Endometrial microvascular endothelial cells (primary cell): ENCODE measurements around the gene OGFRL1. TPM values are rescaled to one million over a fixed set of nuclear protein-coding genes. Genes with fewer than 3 reads are reported as not detected.
"Not testable (repeated sequence)": the region's sequence is repeated elsewhere in the genome, so short reads cannot be mapped to it uniquely, and the experiment has no call there.

Experiments used
- in situ Hi-C: cut with HindIII; loops from 2 replicates; pipeline ENCODE4 v1.10.0; 2017; ENCODE audit warnings: low sequenced_read_pairs, low pct_unique_long_range_greater_than_20kb; ENCODE audit errors: inconsistent ontology term
- total RNA-seq: library from RNA; depleted of rRNA; stranded (reverse); fragments of >200 nt; gene quantifications from one replicate; pipeline ENCODE4 v1.2.3, GENCODE V29; 2015; ENCODE audit errors: inconsistent ontology term

OGFRL1 gene
- total RNA-seq = 32.1 TPM

DNA sequence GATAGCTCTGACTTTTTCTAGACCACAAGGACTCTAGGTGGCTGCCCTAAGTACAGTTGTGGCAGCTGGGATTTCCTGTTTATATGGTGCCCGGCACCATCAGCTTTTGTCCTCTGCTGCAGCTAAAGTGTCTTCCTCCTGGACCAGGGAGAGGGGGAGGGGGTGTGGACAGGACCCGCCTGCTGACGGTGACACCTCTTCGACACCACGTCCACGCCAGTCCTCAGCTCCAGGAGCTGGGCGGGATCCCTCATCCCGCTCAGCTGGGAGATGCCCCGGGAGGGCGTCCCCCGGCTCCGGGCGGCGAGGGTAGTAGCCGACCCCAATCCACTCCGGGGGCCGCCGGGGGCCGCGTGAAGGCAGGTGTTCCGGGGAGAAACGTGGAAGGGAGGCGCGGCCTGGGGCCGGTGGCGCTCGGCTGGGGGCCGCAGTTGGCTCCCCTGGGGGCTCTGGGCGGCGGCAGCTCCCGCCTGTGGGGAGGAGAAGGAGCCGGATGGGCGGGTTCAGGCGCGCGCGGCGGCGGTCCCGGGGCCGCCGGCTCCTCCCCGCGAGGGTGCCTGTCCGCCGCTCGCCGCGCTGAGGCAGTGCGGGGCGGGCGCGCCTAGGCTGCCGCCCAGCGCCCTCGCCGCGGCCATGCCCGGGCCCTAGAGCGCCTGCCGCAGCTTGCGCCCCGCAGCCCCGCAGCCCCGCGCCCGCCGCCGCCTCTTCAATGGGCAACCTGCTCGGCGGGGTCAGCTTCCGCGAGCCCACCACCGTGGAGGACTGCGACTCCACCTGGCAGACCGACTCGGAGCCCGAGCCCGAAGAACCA lies at the start of gene OGFRL1:
Gene OGFRL1, plus strand, starts transcription at position 584 of the 811 bp plus-strand sequence. Its CDS starts 126 bp downstream, at position 710.
- in situ Hi-C loops = no loop called here

- in situ Hi-C loops = no loop called here
Observed at GRCh38 chr6:71239694-71240093, 48.9 kb upstream of the OGFRL1 start.

GRCh38 chr6:71245265-71246049 lies 43.2 kb upstream of the OGFRL1 start:
- in situ Hi-C loops = no loop called here

GRCh38 chr6:71246596-71246995 lies 42.0 kb upstream of the OGFRL1 start:
- in situ Hi-C loops = no loop called here

DNA sequence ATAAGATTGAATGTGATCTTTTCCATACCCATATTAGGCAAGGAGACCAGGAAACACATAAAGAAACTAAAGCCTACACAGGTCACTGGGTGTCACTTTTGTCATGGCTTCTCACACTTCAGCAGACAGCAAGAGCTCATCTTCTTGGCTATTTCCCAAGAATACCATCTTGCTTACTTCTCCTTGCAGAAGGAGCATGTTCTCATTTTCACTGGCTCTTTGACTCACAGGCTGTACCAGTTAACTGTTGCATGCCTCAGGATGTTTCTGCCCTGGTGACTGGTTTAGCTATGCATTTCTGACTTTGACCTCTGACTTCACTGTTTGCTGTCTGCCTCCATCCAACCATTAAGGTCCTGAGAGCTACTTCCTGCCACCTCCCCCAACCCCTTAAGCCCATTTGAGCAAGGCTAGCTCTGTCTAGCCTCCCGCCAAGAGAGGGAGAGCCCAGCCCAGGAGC lies 40.3 kb upstream of the OGFRL1 start:
- in situ Hi-C loops = no loop called here

DNA sequence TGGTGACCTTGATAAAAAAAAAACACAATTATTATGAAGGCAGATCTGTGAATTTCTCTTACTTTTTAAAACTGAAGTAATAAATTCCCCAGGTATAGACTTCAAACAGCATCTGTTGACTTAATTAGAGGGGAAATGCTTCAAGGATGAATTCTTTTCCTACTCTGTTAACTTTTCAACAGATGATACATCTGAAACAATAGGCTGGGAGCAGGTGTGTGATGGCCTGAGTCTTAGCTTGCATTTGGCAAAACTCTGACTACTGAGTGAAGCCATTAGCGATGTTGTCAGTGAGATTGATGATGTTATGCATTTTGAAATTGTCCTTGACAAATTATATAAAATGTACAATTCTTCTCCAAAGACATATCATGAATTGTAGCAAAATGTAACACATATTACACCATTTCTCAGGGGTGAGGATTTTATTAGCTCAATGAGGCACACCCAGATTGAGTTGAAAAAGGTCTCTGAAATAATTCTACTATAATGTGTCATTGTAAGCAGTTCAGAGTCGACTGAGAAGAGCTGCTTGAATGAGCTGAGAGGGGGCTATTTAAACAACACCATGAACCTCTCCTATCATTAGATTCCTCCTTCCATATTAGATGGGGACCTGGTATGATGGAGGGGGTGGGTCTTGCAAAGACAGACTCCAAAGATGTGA lies 39.6 kb upstream of the OGFRL1 start:
- in situ Hi-C loops = no loop called here

DNA sequence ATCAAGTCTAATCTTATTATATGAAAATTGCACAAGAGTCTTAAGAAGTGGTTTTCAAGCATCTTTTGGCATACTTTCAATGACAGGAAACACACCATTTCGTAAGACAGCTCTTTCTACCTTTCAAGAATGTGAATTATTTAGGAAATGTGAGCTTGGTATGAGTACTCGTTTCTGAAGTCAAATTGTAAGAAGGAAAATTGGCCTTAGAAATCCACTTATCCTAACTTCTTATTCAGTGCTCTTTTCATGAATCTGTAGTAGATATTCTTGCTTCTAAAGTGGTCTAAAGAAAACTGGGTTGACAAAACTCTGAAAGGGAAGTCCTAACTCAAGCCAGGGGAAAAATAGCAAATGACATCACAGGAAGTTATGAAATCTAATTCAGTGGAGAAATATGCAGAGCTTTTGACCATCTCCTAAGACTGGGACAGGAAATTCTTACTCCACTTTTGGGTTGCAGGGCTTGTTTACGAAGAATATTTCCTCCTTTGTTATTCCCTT lies 38.5 kb upstream of the OGFRL1 start:
- in situ Hi-C loops = no loop called here

GRCh38 chr6:71252410-71252809 lies 36.2 kb upstream of the OGFRL1 start:
- in situ Hi-C loops = no loop called here

DNA sequence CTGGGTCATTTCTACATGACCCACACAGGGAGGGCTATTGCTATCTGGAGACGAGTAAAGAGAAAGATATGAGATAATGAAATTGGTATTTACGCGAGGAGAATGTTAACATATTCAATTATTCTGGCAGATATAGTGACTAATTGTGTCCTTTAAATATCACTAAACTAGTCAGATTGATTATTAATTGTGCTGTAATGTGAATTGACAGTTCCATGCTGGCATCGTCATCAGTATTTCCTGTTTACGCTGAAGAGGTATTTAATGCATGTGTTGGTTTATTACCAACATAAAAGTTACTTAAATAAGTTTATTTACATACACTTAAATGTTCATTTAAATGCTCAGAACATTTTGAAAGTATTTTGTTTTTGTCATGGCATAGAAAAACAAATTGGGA lies 35.7 kb upstream of the OGFRL1 start:
- in situ Hi-C loops = no loop called here

DNA sequence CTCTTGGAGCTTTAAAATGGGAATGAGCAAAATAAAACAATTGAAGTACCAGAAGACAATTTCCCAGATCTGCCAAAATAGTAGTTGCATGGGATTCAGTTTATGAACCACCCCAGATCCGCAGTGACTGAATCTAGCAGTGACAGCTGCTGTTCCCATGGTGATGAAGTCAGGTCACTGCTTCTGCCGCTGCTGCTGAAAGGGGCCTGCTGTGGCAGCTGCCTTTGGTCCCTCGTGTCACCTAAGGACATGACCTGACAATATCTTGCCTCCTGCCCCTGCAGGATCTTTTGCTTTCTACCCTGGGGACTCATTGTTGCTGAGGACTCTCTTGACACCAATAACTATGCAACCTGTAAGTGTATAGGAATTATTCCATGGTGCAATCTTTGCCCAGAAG lies 34.3 kb upstream of the OGFRL1 start:
- in situ Hi-C loops = no loop called here

GRCh38 chr6:71258078-71258866 lies 30.3 kb upstream of the OGFRL1 start:
- in situ Hi-C loops = no loop called here

DNA sequence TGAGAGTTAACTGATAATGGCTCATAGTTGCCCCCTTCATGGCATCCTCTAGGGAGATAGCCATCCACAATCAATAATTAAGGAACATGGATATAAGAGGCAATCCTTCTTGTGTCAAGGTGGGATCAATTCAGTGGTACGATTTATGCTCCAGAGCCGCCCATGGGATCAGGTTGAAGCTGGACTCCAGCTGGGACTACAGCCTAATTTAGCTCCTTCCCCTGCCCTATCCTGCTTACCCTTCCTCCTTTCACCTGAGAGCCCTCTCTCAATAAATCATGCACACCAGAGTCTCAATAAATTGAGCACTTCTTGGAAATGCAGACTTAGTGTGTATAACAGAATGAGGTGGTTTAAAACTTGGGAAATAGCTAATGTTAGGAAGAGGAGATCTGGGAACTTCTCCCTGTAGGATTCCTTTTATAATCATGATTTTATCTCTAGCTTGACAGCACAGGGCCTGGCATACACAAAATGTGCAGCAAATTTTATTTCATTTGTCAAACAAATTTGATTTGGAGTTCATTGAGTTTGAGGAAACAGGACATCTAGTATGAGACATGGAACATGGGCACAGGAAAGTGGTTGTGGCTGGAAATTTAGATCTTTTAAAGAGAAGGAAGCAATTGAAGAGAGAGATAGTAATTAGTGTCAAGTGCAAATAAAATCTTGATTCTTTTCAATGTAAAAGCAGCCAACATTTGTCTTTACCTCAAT lies 28.6 kb upstream of the OGFRL1 start:
- in situ Hi-C loops = no loop called here

DNA sequence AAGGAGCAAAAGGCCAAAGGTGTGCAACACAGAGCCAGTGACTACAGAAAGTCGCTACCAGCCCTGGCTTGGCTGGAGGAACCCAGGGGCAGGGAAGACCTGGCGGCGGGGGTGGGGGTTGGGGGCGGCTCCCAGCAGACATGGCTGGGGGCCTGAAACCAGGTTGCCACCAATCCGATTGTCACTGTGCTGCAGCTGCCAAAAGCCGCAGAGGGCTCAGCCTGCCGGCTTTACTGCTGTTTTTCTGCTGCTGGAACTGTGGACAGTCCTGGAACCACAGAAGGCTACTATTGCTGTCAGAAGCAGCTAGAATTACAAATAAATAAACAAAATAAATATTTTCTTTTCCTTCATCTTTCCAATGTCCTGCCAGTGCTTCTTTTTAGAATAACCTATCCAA lies 25.7 kb upstream of the OGFRL1 start:
- in situ Hi-C loops = no loop called here

DNA sequence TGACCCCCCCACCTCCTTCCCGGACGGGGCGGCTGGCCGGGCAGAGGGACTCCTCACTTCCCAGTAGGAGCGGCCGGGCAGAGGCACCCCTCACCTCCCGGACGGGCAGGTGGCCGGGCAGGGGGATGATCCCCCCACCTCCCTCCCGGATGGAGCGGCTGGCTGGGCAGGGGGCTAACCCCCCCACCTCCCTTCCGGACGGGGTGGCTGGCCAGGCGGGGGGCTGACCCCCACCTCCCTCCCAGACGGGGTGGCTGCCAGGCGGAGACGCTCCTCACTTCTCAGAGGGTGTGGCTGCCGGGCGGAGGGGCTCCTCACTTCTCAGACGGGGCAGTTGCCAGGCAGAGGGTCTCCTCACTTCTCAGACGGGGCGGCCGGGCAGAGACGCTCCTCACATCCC lies 22.2 kb upstream of the OGFRL1 start:
- in situ Hi-C loops = not testable (repeated sequence)

- in situ Hi-C loops = no loop called here
Observed at GRCh38 chr6:71268735-71269437, 19.7 kb upstream of the OGFRL1 start.

DNA sequence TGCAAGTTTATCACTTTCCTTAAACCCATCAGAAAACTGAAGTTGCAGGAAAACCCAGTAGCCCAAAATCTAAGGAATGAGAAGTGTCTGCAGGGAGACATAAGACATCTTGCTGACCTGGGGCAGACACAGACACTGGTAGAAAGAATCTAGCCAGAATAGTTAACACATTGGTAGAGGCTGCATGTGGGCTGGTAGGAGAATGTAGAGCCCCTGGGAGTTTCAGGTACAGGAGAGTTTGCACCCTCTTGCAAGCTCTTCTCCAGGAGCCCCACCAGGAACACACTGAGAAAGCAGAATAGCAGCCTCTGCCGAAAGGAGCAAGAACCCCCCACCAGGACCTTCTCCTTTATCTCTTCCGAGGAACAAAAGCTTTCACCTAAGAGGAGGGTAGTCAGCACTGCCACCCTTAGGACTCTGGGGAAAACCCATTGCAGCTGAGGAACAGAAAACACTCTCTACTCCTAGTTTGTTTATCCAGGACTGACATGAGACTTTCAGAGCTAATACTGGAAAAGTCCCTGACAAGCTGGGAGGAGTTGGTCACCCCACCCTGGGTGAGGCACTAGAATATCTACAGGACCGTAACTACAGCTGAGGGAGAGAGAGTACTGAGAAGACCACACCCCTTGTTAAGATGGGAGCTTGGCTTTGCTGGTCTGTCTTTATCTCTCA lies 10.5 kb upstream of the OGFRL1 start:
- in situ Hi-C loops = no loop called here

DNA sequence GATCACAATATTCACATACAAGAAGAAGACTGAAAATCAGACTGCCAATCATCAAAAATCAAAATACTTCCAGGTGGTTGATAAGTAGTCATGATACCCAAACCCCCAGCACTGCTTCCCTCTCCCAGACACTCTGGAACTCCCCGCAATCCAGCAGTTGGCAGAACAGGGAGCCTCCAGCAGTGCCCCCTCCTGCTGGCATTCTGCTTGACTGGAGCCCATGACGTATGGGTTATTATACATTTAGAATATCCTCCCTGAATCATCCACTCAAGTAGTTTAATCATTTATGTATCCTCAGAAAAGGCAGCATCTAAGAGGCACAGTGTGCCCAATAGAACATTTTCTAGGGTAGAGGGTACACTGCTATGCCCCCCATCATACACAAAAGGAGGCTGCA lies 9.3 kb upstream of the OGFRL1 start:
- in situ Hi-C loops = no loop called here
